IMR-90 (cell line): Measurements from ENCODE around the gene LIG1.

ENCODE experiments used
- BHLHE40 ChIP-seq: fragments of 150-350 bp; IDR thresholded peaks from 2 replicates; pipeline ENCODE4 v1.6.1; 2016; ENCODE audit warnings: mild to moderate bottlenecking, low read depth, low read length
- CEBPB ChIP-seq: IDR thresholded peaks from 2 replicates; pipeline ENCODE4 v1.6.1; 2012; ENCODE audit warnings: low read depth, low read length, improper control_type of control experiment
- CHD1 ChIP-seq: IDR thresholded peaks from 2 replicates; pipeline ENCODE4 v1.6.1; 2012; ENCODE audit warnings: low read depth, low read length, improper control_type of control experiment
- FOS ChIP-seq: fragments of 150-350 bp; IDR thresholded peaks from 2 replicates; pipeline ENCODE4 v1.6.1; 2016; ENCODE audit warnings: low read depth, low read length
- MAFK ChIP-seq: IDR thresholded peaks from 2 replicates; pipeline ENCODE4 v1.6.1; 2012; ENCODE audit warnings: low read depth, low read length, improper control_type of control experiment
- MAZ ChIP-seq: IDR thresholded peaks from 2 replicates; pipeline ENCODE4 v1.6.1; 2012; ENCODE audit warnings: low read depth, mild to moderate bottlenecking, low read length, improper control_type of control experiment, moderate library complexity, borderline replicate concordance
- MXI1 ChIP-seq: IDR thresholded peaks from 2 replicates; pipeline ENCODE4 v1.6.1; 2012; ENCODE audit warnings: low read depth, mild to moderate bottlenecking, low read length, moderate library complexity, borderline replicate concordance
- POLR2A ChIP-seq: IDR thresholded peaks from 2 replicates; pipeline ENCODE4 v1.6.1; 2012; ENCODE audit warnings: mild to moderate bottlenecking, low read depth, low read length
- RAD21 ChIP-seq: IDR thresholded peaks from 2 replicates; pipeline ENCODE4 v1.6.1; 2012; ENCODE audit warnings: low read length, improper control_type of control experiment
- RCOR1 ChIP-seq: IDR thresholded peaks from 2 replicates; pipeline ENCODE4 v1.6.1; 2012; ENCODE audit warnings: mild to moderate bottlenecking, low read length, improper control_type of control experiment; ENCODE audit not compliant: insufficient replicate concordance
- RFX5 ChIP-seq: IDR thresholded peaks from 2 replicates; pipeline ENCODE4 v1.8.0; 2012; ENCODE audit warnings: low read depth, mild to moderate bottlenecking, low read length, moderate library complexity
- TF ChIP-seq, protein P1 (sequence below): conservative IDR thresholded peaks from 2 replicates; pipeline ENCODE4 v1.5.1; 2012; ENCODE audit warnings: mild to moderate bottlenecking, low read depth, low read length, improper control_type of control experiment
- TF ChIP-seq, protein P2 (sequence below): fragments of 150-350 bp; IDR thresholded peaks from 2 replicates; pipeline ENCODE4 v1.6.1; 2017; ENCODE audit warnings: mild to moderate bottlenecking, antibody characterized with exemption, low read length, low read depth
- TF ChIP-seq, protein P3 (sequence below): fragments of 150-350 bp; IDR thresholded peaks from 2 replicates; pipeline ENCODE4 v1.6.1; 2016; ENCODE audit warnings: low read depth, mild to moderate bottlenecking, low read length, moderate library complexity, borderline replicate concordance

DNA sequence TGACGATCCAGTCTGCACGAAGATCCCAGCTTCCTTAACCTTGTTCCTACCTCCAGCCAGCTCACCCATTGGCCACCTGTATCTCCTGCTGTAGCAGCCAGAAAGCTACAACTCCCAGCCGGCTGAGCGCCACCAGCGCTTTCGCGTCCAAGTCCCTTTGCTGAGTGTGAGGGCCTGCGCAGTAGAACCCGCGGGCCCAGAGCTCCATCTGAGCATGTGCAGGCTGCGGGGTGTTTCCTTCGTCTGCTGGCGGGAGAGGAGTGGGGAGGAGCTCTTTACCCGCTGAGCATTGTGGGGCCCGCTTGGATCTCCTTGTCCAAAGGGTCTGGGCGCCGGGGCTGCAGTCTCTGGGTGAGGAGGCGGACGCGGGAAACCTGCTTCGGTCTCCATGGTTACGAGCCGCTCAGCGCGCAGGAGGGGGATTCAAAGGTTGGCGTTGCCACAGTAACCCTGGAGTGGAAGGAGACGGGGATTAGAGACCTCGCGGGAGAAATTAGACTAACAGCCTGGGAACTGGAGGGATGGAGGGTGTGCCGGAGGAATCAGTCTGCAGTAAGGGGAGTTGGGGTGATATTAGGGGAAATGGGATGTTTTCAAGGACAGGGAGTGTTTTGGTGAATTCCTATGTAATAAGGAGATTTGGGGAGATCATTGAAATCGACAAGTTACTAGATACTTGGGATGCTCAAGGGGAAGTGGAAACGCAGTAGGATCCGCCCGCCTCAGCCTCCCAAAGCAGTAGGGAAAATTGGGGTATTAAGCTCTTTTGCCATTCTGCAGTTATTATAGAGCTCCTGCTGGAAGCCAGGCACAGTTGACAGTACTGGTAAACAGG, 33.9 kb upstream of the LIG1 start:
- TF ChIP-seq, protein P1, sequence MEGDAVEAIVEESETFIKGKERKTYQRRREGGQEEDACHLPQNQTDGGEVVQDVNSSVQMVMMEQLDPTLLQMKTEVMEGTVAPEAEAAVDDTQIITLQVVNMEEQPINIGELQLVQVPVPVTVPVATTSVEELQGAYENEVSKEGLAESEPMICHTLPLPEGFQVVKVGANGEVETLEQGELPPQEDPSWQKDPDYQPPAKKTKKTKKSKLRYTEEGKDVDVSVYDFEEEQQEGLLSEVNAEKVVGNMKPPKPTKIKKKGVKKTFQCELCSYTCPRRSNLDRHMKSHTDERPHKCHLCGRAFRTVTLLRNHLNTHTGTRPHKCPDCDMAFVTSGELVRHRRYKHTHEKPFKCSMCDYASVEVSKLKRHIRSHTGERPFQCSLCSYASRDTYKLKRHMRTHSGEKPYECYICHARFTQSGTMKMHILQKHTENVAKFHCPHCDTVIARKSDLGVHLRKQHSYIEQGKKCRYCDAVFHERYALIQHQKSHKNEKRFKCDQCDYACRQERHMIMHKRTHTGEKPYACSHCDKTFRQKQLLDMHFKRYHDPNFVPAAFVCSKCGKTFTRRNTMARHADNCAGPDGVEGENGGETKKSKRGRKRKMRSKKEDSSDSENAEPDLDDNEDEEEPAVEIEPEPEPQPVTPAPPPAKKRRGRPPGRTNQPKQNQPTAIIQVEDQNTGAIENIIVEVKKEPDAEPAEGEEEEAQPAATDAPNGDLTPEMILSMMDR = no peak
- no peak for TF ChIP-seq RAD21
- 0 out of 2 replicates have a peak, but pooled peaks have one; percentile 7 for TF ChIP-seq MXI1
- TF ChIP-seq CHD1 = no peak
- peak; percentile 23 for TF ChIP-seq POLR2A
- TF ChIP-seq, protein P2, sequence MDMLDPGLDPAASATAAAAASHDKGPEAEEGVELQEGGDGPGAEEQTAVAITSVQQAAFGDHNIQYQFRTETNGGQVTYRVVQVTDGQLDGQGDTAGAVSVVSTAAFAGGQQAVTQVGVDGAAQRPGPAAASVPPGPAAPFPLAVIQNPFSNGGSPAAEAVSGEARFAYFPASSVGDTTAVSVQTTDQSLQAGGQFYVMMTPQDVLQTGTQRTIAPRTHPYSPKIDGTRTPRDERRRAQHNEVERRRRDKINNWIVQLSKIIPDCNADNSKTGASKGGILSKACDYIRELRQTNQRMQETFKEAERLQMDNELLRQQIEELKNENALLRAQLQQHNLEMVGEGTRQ = no peak
- no peak for TF ChIP-seq RFX5
- TF ChIP-seq FOS = no peak
- no peak for TF ChIP-seq BHLHE40
- TF ChIP-seq, protein P3, sequence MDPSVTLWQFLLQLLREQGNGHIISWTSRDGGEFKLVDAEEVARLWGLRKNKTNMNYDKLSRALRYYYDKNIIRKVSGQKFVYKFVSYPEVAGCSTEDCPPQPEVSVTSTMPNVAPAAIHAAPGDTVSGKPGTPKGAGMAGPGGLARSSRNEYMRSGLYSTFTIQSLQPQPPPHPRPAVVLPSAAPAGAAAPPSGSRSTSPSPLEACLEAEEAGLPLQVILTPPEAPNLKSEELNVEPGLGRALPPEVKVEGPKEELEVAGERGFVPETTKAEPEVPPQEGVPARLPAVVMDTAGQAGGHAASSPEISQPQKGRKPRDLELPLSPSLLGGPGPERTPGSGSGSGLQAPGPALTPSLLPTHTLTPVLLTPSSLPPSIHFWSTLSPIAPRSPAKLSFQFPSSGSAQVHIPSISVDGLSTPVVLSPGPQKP = no peak
- TF ChIP-seq CEBPB = no peak
- TF ChIP-seq MAZ = peak; percentile 77; the same call in 1 of the 2 replicates
- no peak for TF ChIP-seq MAFK
- TF ChIP-seq RCOR1 = no peak
